ENCODE measurements around the gene RNF4. TPM values are rescaled to one million over a fixed set of nuclear protein-coding genes. Genes with fewer than 3 reads are reported as not detected.

RNF4 gene
- total RNA-seq, 2 experiments from 2014 or later: 65.0 to 76.5 TPM

DNA sequence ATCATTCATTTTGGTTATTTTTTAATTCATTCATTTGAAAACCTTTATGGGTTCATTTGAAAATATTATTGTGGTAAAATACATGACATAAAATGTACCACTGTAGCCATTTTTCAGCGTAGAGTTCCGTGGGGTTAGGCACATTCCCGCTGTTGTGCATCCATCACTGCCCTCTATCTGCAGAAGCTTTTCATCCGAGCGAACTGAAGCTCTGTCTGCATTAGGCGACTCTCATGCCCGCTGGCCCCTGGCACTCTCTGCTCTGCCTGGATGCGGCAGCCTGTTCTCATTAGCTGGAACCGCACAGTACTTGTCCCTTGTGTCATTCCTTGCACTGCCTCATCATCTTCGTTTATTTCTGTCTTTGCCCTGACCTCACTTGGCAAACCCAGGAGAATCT is 32.6 kb upstream of the RNF4 start:
- no peak overlapping the region for H3K27ac ChIP-seq (ENCODE audit: low read depth, low read length, poor library complexity, severe bottlenecking)
- intact Hi-C loops (cut with micrococcal nuclease; ENCODE audit: unreplicated experiment): no loop called here
- ChIA-PET CTCF (ENCODE audit: unreplicated experiment) (interaction anchor here (0.7 kb wide), 1 partner anchor 151 kb away, joined by 3 read pairs; no protein-coding TSS in a partner anchor), POLR2A (interaction anchor here (0.7 kb wide), 1 partner anchor 518 kb away, joined by 3 read pairs; no protein-coding TSS in a partner anchor)
- no peak overlapping the region for H3K4me3 ChIP-seq (ENCODE audit: low read depth, low read length, poor library complexity, severe bottlenecking)
- no peaks in the 10 kb centered on the region for H3K9me3 ChIP-seq (ENCODE audit: low read length)
- no peaks in the 10 kb centered on the region for H3K9me2 ChIP-seq (ENCODE audit: insufficient read depth, low read length)
- peaks cover under 1% of the 10 kb centered on the region for H3K4me1 ChIP-seq (ENCODE audit: insufficient read depth, low read length, poor library complexity, severe bottlenecking)
- no peak for DNase-seq (ENCODE audit: low spot score)
- TF ChIP-seq EZH2phosphoT487 (IDR thresholded peaks at IDR 0.05; ENCODE audit: borderline replicate concordance, low read depth, low read length): no peak
- TF ChIP-seq, protein P1, sequence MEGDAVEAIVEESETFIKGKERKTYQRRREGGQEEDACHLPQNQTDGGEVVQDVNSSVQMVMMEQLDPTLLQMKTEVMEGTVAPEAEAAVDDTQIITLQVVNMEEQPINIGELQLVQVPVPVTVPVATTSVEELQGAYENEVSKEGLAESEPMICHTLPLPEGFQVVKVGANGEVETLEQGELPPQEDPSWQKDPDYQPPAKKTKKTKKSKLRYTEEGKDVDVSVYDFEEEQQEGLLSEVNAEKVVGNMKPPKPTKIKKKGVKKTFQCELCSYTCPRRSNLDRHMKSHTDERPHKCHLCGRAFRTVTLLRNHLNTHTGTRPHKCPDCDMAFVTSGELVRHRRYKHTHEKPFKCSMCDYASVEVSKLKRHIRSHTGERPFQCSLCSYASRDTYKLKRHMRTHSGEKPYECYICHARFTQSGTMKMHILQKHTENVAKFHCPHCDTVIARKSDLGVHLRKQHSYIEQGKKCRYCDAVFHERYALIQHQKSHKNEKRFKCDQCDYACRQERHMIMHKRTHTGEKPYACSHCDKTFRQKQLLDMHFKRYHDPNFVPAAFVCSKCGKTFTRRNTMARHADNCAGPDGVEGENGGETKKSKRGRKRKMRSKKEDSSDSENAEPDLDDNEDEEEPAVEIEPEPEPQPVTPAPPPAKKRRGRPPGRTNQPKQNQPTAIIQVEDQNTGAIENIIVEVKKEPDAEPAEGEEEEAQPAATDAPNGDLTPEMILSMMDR (conservative IDR thresholded peaks at IDR 0.05; ENCODE audit: low read length): 0 out of 2 replicates have a peak, but pooled peaks have one; percentile 13
- H4K20me1 ChIP-seq (ENCODE audit: insufficient read depth, low read length): no peaks in the 10 kb centered on the region
- no peaks in the 10 kb centered on the region for H3K79me2 ChIP-seq (ENCODE audit: insufficient read depth, low read depth, low read length)
- H3K36me3 ChIP-seq (ENCODE audit: insufficient read depth, low read length): no peaks in the 10 kb centered on the region
- H2AFZ ChIP-seq (ENCODE audit: low read length): no peak overlapping the region
- BruUV-seq (replicated peaks): no TSS peak
- no peak overlapping the region for H3K4me2 ChIP-seq (ENCODE audit: low read length)

DNA sequence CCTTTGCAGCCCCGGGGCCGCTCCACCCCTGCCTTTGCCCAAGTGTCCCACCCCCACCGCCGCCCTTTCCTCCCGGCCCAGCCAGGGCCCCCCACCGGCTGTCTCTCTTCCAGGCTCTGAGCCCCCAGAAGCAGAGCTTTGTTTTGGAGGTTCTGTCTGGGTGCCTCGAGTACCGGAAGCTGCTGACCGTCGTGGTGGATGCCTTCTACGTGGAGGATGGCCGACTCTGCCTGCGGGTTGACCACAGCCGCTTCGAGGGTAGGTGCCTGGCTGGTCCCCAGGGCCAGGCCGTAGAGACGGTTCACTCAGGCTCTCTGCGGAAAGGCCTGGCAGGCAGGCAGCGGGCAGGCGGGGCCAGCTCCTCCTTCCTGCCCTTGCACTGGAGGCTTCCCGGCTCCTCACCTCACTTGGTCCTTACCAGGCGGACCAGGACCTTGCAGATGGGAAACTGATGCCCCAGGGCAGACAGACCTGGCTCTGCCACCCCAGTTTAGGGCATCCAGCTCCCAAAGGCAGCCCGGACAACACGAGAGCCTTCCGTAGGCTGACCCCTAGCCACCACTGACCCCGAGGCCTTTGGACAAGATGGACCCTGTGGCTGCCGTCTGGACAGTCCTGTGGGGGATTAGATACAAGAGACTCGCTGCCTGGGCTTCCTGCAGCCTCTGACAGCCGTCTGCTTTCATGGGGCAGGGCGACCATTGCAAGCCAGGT is 32.0 kb upstream of the RNF4 start:
- no peak overlapping the region for H2AFZ ChIP-seq (ENCODE audit: low read length)
- ChIA-PET CTCF (ENCODE audit: unreplicated experiment) (interaction anchor here (0.7 kb wide), 1 partner anchor 152 kb away, joined by 3 read pairs; no protein-coding TSS in a partner anchor), POLR2A (no interaction called here)
- intact Hi-C loops (cut with micrococcal nuclease; ENCODE audit: unreplicated experiment): no loop called here
- no peak for TF ChIP-seq EZH2phosphoT487 (IDR thresholded peaks at IDR 0.05; ENCODE audit: borderline replicate concordance, low read depth, low read length)
- TF ChIP-seq, protein P1 (conservative IDR thresholded peaks at IDR 0.05; ENCODE audit: low read length): no peak
- no peaks in the 10 kb centered on the region for H3K36me3 ChIP-seq (ENCODE audit: insufficient read depth, low read length)
- H4K20me1 ChIP-seq (ENCODE audit: insufficient read depth, low read length): no peaks in the 10 kb centered on the region
- peaks cover 7% of the 10 kb centered on the region for H3K4me1 ChIP-seq (ENCODE audit: insufficient read depth, low read length, poor library complexity, severe bottlenecking)
- DNase-seq (ENCODE audit: low spot score): no peak
- H3K4me3 ChIP-seq (ENCODE audit: low read depth, low read length, poor library complexity, severe bottlenecking): no peak overlapping the region
- H3K27ac ChIP-seq (ENCODE audit: low read depth, low read length, poor library complexity, severe bottlenecking): no peak overlapping the region
- H3K9me3 ChIP-seq (ENCODE audit: low read length): no peaks in the 10 kb centered on the region
- no peaks in the 10 kb centered on the region for H3K79me2 ChIP-seq (ENCODE audit: insufficient read depth, low read depth, low read length)
- no peak overlapping the region for H3K4me2 ChIP-seq (ENCODE audit: low read length)
- BruUV-seq (replicated peaks): no TSS peak
- no peaks in the 10 kb centered on the region for H3K9me2 ChIP-seq (ENCODE audit: insufficient read depth, low read length)

All from OCI-LY7 (cell line).